ENCODE results near the gene IL17REL. TPM values are rescaled to one million over a fixed set of nuclear protein-coding genes. Genes with fewer than 3 reads are reported as not detected.

The IL17REL gene
- polyA plus RNA-seq, 1 experiment: not detected

DNA sequence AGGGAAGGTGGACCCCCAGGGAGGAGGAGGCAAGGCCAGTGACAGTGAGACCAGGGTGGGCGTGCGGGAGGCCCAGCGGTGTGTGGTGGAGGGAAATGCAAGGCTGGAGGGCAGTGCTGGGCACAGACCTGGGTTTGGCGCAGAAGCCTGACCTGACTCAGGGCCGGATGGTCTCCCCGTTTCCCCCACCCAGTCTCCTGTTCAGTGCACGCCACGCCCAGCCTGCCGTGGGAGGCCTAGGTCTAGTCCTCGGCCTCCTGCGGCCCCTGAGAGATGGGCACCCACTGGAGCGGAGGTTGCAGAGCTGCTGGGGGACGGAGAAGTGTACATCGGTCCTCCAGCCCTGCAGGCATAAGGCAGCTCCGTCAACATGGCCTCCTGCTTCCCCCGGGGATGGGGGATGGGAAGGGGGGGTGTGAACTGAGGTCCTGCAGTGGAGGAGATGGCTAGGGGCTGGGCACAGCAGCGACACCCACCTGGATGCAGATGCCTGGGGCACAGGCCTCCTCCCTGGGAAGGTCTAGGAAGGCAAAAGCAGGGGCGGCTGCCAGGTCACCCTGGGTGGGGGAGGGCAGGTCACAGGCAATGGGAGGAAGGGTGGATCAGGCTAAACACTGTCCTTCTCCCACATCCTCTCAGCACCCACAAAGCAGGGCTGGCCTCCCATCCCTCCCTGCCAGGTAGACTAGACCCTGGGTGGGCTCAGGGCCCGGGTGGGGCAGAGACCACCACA lies 15.9 kb downstream of the IL17REL start:
- H3K4me3 ChIP-seq (ENCODE audit: low read depth, low read length): no peak overlapping the region
- ChIA-PET POLR2A (no interaction called here), CTCF (interaction anchor here (0.6 to 5.2 kb wide), 2 partner anchors 66 to 221 kb away, joined by 3 to 39 read pairs; no protein-coding TSS in a partner anchor)
- DNase-seq (ENCODE audit: low read depth): no peak
- TF ChIP-seq, protein P1, sequence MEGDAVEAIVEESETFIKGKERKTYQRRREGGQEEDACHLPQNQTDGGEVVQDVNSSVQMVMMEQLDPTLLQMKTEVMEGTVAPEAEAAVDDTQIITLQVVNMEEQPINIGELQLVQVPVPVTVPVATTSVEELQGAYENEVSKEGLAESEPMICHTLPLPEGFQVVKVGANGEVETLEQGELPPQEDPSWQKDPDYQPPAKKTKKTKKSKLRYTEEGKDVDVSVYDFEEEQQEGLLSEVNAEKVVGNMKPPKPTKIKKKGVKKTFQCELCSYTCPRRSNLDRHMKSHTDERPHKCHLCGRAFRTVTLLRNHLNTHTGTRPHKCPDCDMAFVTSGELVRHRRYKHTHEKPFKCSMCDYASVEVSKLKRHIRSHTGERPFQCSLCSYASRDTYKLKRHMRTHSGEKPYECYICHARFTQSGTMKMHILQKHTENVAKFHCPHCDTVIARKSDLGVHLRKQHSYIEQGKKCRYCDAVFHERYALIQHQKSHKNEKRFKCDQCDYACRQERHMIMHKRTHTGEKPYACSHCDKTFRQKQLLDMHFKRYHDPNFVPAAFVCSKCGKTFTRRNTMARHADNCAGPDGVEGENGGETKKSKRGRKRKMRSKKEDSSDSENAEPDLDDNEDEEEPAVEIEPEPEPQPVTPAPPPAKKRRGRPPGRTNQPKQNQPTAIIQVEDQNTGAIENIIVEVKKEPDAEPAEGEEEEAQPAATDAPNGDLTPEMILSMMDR (IDR thresholded peaks at IDR 0.05; ENCODE audit: insufficient read depth, low read depth, low read length): no peak
- no peaks in the 10 kb centered on the region for H3K36me3 ChIP-seq (ENCODE audit: control insufficient read depth, insufficient read depth, low read length)
- H3K27me3 ChIP-seq (ENCODE audit: control insufficient read depth, insufficient read depth, low read length): peaks cover 1% of the 10 kb centered on the region

DNA sequence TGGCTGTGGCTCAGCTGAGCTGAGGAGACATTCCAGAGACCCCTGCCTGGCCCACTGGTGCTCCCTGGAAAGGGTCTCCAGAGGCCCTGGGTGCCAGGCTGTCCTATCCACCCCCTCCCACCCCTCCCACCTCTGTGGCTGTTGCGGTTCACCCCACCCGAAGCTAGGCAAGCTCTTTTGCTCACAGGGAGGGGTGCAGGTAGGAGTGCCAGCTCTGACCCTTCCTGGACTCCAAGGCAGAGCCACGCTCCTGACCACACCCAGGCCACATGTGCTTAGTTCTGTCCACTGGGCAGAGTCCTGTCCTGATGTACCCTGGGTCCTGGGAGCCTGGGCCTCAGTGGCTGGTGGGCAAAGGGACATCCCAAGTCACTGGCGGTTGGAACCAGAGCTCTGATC lies 16.4 kb downstream of the IL17REL start:
- TF ChIP-seq, protein P1 (IDR thresholded peaks at IDR 0.05; ENCODE audit: insufficient read depth, low read depth, low read length): no peak
- Histone ChIP-seq H3K36me3 (ENCODE audit: control insufficient read depth, insufficient read depth, low read length) (no peaks in the 10 kb centered on the region), H3K27me3 (ENCODE audit: control insufficient read depth, insufficient read depth, low read length) (no peaks in the 10 kb centered on the region; the same call in none of the 2 replicates), H3K4me3 (ENCODE audit: low read depth, low read length) (no peak overlapping the region)
- POLR2A ChIA-PET: no interaction called here
- DNase-seq (ENCODE audit: low read depth): no peak
- CTCF ChIA-PET: interaction anchor here (0.6 to 5.2 kb wide), 2 partner anchors 66 to 220 kb away, joined by 3 to 39 read pairs; no protein-coding TSS in a partner anchor

DNA sequence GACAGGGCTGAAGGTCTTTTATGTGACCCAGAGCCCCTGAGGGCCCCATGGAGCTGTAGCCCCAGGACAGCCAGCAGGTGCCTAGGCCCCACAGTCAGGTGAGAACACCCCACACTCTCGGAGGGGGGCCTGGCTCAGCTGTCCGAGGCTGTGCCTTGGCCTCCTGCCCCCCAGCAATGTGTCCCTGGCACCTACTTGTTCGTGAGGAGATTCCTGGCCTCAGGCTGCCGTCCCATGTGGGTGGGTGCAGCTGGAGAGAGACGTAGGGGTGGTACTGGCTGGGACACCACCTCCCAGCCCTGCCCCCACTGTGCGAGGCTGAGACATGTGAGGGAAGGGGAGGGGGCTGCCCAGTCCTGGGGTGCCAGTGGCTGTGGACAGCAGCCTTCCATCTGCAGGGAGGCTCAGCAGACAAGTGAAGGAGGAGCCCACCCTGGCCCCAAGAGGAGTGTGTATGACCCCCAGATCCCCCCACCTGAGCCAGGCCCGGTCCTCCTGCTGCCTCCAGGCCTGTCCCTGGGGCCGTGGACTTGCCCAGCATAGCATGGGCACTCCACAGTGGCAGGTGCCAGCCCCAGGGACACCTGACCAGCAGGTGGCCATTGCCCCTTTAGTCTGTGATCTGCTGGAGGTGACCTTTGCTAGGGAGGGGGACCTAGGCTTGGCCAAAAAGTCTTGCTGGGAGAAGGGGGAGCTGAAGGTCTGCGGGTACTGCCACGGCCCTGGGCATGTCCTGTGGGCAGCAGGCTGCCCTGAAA lies 17.0 kb downstream of the IL17REL start:
- DNase-seq (ENCODE audit: low read depth): no peak
- ChIA-PET POLR2A (no interaction called here), CTCF (interaction anchor here (0.6 to 5.2 kb wide), 4 partner anchors 10 to 219 kb away, joined by 3 to 39 read pairs (median 18); no protein-coding TSS in a partner anchor)
- no peak overlapping the region for H3K4me3 ChIP-seq (ENCODE audit: low read depth, low read length)
- TF ChIP-seq, protein P1 (IDR thresholded peaks at IDR 0.05; ENCODE audit: insufficient read depth, low read depth, low read length): no peak
- H3K36me3 ChIP-seq (ENCODE audit: control insufficient read depth, insufficient read depth, low read length): no peaks in the 10 kb centered on the region
- no peaks in the 10 kb centered on the region; the same call in 1 of the 2 replicates for H3K27me3 ChIP-seq (ENCODE audit: control insufficient read depth, insufficient read depth, low read length)

DNA sequence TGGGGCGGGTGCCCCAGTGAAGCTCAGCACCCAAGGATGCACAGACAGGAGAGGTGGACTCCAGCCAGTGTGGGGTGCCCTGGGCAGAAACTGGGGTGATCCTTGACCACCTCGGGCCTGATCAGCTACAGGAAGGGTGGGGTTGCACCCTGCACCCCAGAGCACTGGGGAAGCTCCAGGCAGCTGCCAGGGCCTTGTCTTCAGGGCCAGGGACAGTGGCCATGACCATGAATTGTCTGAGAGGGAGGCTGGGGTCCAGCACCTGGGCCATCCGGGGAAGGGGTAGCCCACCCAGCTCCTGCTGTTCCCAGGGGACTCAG lies 17.6 kb downstream of the IL17REL start:
- Histone ChIP-seq H3K27me3 (ENCODE audit: control insufficient read depth, insufficient read depth, low read length) (no peaks in the 10 kb centered on the region), H3K36me3 (ENCODE audit: control insufficient read depth, insufficient read depth, low read length) (no peaks in the 10 kb centered on the region), H3K4me3 (ENCODE audit: low read depth, low read length) (no peak overlapping the region)
- CTCF ChIA-PET: interaction anchor here (1.0 to 5.2 kb wide), 4 partner anchors 10 to 65 kb away, joined by 3 to 39 read pairs (median 18); no protein-coding TSS in a partner anchor
- TF ChIP-seq, protein P1 (IDR thresholded peaks at IDR 0.05; ENCODE audit: insufficient read depth, low read depth, low read length): no peak
- no peak for DNase-seq (ENCODE audit: low read depth)
- POLR2A ChIA-PET: no interaction called here

DNA sequence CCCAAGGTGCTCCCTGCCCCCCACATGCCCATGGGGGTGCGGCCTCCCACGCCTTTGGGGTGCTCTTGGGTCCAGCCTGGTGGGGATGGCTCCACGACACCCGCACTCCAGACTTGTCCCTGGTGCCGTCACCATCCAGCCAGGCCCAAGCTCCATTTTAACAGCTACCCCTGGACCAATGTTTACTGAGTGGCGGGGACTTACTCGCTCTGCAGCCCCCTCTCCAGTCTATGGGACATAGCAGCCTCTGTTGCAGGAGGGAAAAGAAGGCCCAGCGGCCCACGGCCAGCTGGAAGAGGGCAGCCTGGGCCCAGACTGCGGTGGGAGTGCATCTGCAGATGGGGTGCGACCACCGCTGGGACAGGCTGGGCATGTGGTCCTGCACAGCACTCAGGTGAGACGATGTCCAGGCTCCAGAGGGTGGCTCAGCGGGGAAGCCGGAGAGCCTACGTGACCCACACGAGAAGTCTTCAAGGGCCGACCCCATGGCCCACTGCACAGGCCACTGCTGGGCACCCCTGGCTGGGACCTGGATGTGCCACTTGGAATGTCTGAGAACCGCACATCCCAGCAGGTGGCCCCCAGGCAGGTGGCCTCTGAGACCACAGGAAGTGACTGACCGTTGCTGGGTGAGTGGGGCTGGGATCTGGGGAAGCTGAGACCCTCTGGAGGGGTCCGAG lies 18.1 kb downstream of the IL17REL start:
- no peaks in the 10 kb centered on the region for H3K27me3 ChIP-seq (ENCODE audit: control insufficient read depth, insufficient read depth, low read length)
- DNase-seq (ENCODE audit: low read depth): no peak
- ChIA-PET POLR2A (no interaction called here), CTCF (interaction anchor here (0.6 to 5.2 kb wide), 10 partner anchors 8 to 113 kb away, joined by 3 to 39 read pairs (median 4); no protein-coding TSS in a partner anchor)
- no peaks in the 10 kb centered on the region for H3K36me3 ChIP-seq (ENCODE audit: control insufficient read depth, insufficient read depth, low read length)
- H3K4me3 ChIP-seq (ENCODE audit: low read depth, low read length): no peak overlapping the region
- TF ChIP-seq, protein P1 (IDR thresholded peaks at IDR 0.05; ENCODE audit: insufficient read depth, low read depth, low read length): no peak
